H1 (cell line): ENCODE measurements around the gene PAK5. TPM values are rescaled to one million over a fixed set of nuclear protein-coding genes. Genes with fewer than 3 reads are reported as not detected.

Experiments
- CTCF ChIA-PET: fragments of 300-600 bp; sonication (Branson Sonifier 250); formaldehyde crosslinking; loops from one replicate; lab custom pipeline; 2021; ENCODE audit not compliant: partially characterized antibody; lab: Charles Lee
- POLR2A ChIA-PET: fragments of 300-600 bp; sonication (Branson Sonifier 250); formaldehyde crosslinking; loops from one replicate; lab custom pipeline; 2021; ENCODE audit warnings: inconsistent platforms; ENCODE audit not compliant: partially characterized antibody; lab: Charles Lee
- DNase-seq, 2 experiments: peaks; one replicate each; pipeline versions ENCODE4 v3.0.0 to v3.0.0-alpha.2; 2010 to 2022; ENCODE audit warnings: low spot score in 2 of 2, low read depth in 1 of 2, mixed read lengths in 1 of 2
- FAIRE-seq: peaks from 2 replicates; lab custom pipeline; 2011; peaks lifted over from hg19 to GRCh38; lab: Jason Lieb, UNC
- H2AFZ ChIP-seq: 2 replicates; pipeline ENCODE4 v1.8.1; 2012; ENCODE audit warnings: low read length, inconsistent platforms
- H2AK5ac ChIP-seq: 2 replicates; pipeline ENCODE4 v1.6.1; 2013; ENCODE audit warnings: low read depth, low read length
- H2BK120ac ChIP-seq: replicated peaks from 2 replicates; pipeline ENCODE3; 2013; ENCODE audit warnings: low read depth, low read length, inconsistent platforms
- H2BK12ac ChIP-seq: 2 replicates; pipeline ENCODE4 v1.6.1; 2013; ENCODE audit warnings: low read depth, low read length
- H2BK15ac ChIP-seq: 2 replicates; pipeline ENCODE4 v1.6.1; 2013; ENCODE audit warnings: low read length
- H2BK20ac ChIP-seq: 2 replicates; pipeline ENCODE4 v1.6.1; 2013; ENCODE audit warnings: low read length
- H2BK5ac ChIP-seq: 2 replicates; pipeline ENCODE4 v1.6.1; 2013; ENCODE audit warnings: low read depth, low read length
- H3K14ac ChIP-seq: 2 replicates; pipeline ENCODE4 v1.6.1; 2013; ENCODE audit warnings: inconsistent platforms; ENCODE audit not compliant: insufficient read length
- H3K18ac ChIP-seq: 2 replicates; pipeline ENCODE4 v1.6.1; 2013; ENCODE audit warnings: low read length; ENCODE audit errors: extremely low read depth
- H3K23ac ChIP-seq: 2 replicates; pipeline ENCODE4 v1.6.1; 2013; ENCODE audit warnings: inconsistent platforms; ENCODE audit not compliant: insufficient read length
- H3K23me2 ChIP-seq: 2 replicates; pipeline ENCODE4 v1.6.1; 2013; ENCODE audit warnings: low read depth, low read length
- H3K27ac ChIP-seq: 2 replicates; pipeline ENCODE4 v1.6.1; 2011; ENCODE audit warnings: low read depth, low read length, inconsistent platforms
- H3K27me3 ChIP-seq, 4 experiments: replicated peaks in 1 of 4; 1 replicate in 1 of 4; 2 replicates in 3 of 4; pipeline versions ENCODE4 v1.6.1 to v1.8.1; 2011 to 2013; ENCODE audit warnings: low read length in 3 of 4, mild to moderate bottlenecking in 3 of 4, inconsistent platforms in 2 of 4, mixed read lengths in 2 of 4, moderate library complexity in 1 of 4; ENCODE audit not compliant: control insufficient read depth in 3 of 4, insufficient read depth in 3 of 4; ENCODE audit errors: extremely low read depth in 1 of 4
- H3K36me3 ChIP-seq, 4 experiments: 2 replicates each; pipeline versions ENCODE4 v1.6.1 to v1.8.1; 2011 to 2013; ENCODE audit warnings: mild to moderate bottlenecking in 4 of 4, low read length in 3 of 4, moderate library complexity in 2 of 4, control low read depth in 1 of 4, inconsistent platforms in 1 of 4; ENCODE audit not compliant: insufficient read depth in 4 of 4, control insufficient read depth in 2 of 4
- H3K4ac ChIP-seq: replicated peaks from 2 replicates; pipeline ENCODE3; 2013; ENCODE audit warnings: low read length, low read depth, mixed read lengths, inconsistent platforms; ENCODE audit not compliant: insufficient read length
- H3K4me1 ChIP-seq, 4 experiments: replicated peaks in 1 of 4; 1 replicate in 1 of 4; 2 replicates in 3 of 4; pipeline versions ENCODE4 v1.6.1 to v1.8.1; 2011 to 2013; ENCODE audit warnings: low read length in 3 of 4, inconsistent platforms in 2 of 4, mixed read lengths in 1 of 4; ENCODE audit not compliant: insufficient read depth in 4 of 4, control insufficient read depth in 3 of 4
- H3K4me2 ChIP-seq, 2 experiments: 2 replicates each; pipeline versions ENCODE4 v1.6.1 to v1.8.1; 2011 to 2013; ENCODE audit warnings: low read depth in 2 of 2, low read length in 2 of 2, control low read depth in 1 of 2, inconsistent platforms in 1 of 2, mild to moderate bottlenecking in 1 of 2; ENCODE audit not compliant: insufficient read depth in 1 of 2
- H3K4me3 ChIP-seq, 4 experiments: fragments of 200-600, 300-600 bp in 1 of 4; sonication (generic), shearing (Covaris generic), sonication (Bioruptor Twin) in 1 of 4; 2 replicates each; pipeline versions ENCODE4 v1.5.1 to v1.8.1; 2011 to 2016; ENCODE audit warnings: low read length in 4 of 4, low read depth in 3 of 4, control low read depth in 2 of 4, inconsistent platforms in 2 of 4, mild to moderate bottlenecking in 2 of 4, mixed read lengths in 1 of 4, moderate library complexity in 1 of 4; ENCODE audit not compliant: insufficient read depth in 2 of 4; ENCODE audit errors: extremely low read depth in 1 of 4
- H3K56ac ChIP-seq: replicated peaks from 2 replicates; pipeline ENCODE3; 2013; ENCODE audit warnings: low read depth, mild to moderate bottlenecking, mixed read lengths, low read length, inconsistent platforms; ENCODE audit not compliant: insufficient read length
- H3K79me1 ChIP-seq: 2 replicates; pipeline ENCODE4 v1.6.1; 2013; ENCODE audit warnings: low read depth, low read length, control low read depth
- H3K79me2 ChIP-seq, 2 experiments: 2 replicates each; pipeline versions ENCODE4 v1.6.1 to v1.8.1; 2012 to 2013; ENCODE audit warnings: low read length in 2 of 2, mild to moderate bottlenecking in 2 of 2, inconsistent platforms in 1 of 2; ENCODE audit not compliant: insufficient read depth in 2 of 2, control insufficient read depth in 1 of 2
- H3K9ac ChIP-seq, 4 experiments: replicated peaks in 1 of 4; 1 replicate in 1 of 4; 2 replicates in 3 of 4; pipeline versions ENCODE4 v1.6.1 to v1.8.1; 2011 to 2013; ENCODE audit warnings: low read depth in 3 of 4, low read length in 3 of 4, control low read depth in 2 of 4, mild to moderate bottlenecking in 2 of 4, moderate library complexity in 2 of 4, inconsistent platforms in 1 of 4; ENCODE audit errors: extremely low read depth in 1 of 4
- H3K9me3 ChIP-seq, 2 experiments: 2 replicates each; pipeline versions ENCODE4 v1.6.1 to v1.8.1; 2012 to 2013; ENCODE audit warnings: mild to moderate bottlenecking in 2 of 2, moderate library complexity in 2 of 2, control low read depth in 1 of 2, inconsistent platforms in 1 of 2, low read depth in 1 of 2, low read length in 1 of 2, mixed read lengths in 1 of 2; ENCODE audit not compliant: insufficient read depth in 2 of 2
- H4K20me1 ChIP-seq, 2 experiments: replicated peaks in 1 of 2; 2 replicates each; pipeline versions ENCODE3 to v1.8.1; 2011 to 2013; ENCODE audit warnings: inconsistent platforms in 2 of 2, low read length in 2 of 2, mild to moderate bottlenecking in 1 of 2; ENCODE audit not compliant: insufficient read depth in 2 of 2, control insufficient read depth in 1 of 2
- H4K5ac ChIP-seq: 2 replicates; pipeline ENCODE4 v1.6.1; 2013; ENCODE audit warnings: low read length, low read depth, mixed read lengths, inconsistent platforms; ENCODE audit not compliant: insufficient read length
- H4K8ac ChIP-seq: 2 replicates; pipeline ENCODE4 v1.8.0; 2013; ENCODE audit warnings: mild to moderate bottlenecking, moderate library complexity, low read length, inconsistent platforms; ENCODE audit not compliant: insufficient read depth; ENCODE audit errors: extremely low read depth
- H4K91ac ChIP-seq: replicated peaks from 2 replicates; pipeline ENCODE3; 2013; ENCODE audit warnings: low read length, mixed read lengths, inconsistent platforms; ENCODE audit not compliant: insufficient read length
- CBX8 ChIP-seq: fragments of 300-800, 300-1000 bp; sonication (generic); IDR thresholded peaks from 2 replicates; pipeline ENCODE4 v1.7.1; 2016; ENCODE audit warnings: low read depth, low read length, borderline replicate concordance
- CTCF ChIP-seq, 3 experiments: IDR thresholded peaks; 1 replicate in 2 of 3; 2 replicates in 1 of 3; pipeline versions ENCODE4 v1.5.1 to v1.6.1; 2011; ENCODE audit warnings: low read length in 3 of 3, mild to moderate bottlenecking in 3 of 3, inconsistent platforms in 2 of 3, low read depth in 1 of 3, moderate library complexity in 1 of 3; ENCODE audit not compliant: insufficient read depth in 1 of 3; ENCODE audit errors: control extremely low read depth in 1 of 3
- FOSL1 ChIP-seq: IDR thresholded peaks from 2 replicates; pipeline ENCODE4 v1.6.1; 2011; ENCODE audit warnings: mild to moderate bottlenecking, low read depth, low read length, moderate library complexity; ENCODE audit not compliant: insufficient read depth
- HDAC6 ChIP-seq: IDR thresholded peaks from one replicate; pipeline ENCODE4 v1.7.1; 2012; ENCODE audit warnings: low read depth, mild to moderate bottlenecking, inconsistent platforms, low read length, moderate library complexity
- NRF1 ChIP-seq: IDR thresholded peaks from 2 replicates; pipeline ENCODE4 v1.6.1; 2011; ENCODE audit warnings: mild to moderate bottlenecking, low read depth, low read length, improper control_type of control experiment
- RAD21 ChIP-seq, 2 experiments: IDR thresholded peaks in 1 of 2; conservative IDR thresholded peaks in 1 of 2; 2 replicates each; pipeline ENCODE4 v1.6.1; 2011; ENCODE audit warnings: low read depth in 2 of 2, low read length in 2 of 2, improper control_type of control experiment in 1 of 2, inconsistent platforms in 1 of 2, mild to moderate bottlenecking in 1 of 2, moderate library complexity in 1 of 2
- RXRA ChIP-seq: IDR thresholded peaks from 2 replicates; pipeline ENCODE4 v1.6.1; 2011; ENCODE audit warnings: low read depth, mild to moderate bottlenecking, low read length, moderate library complexity; ENCODE audit not compliant: insufficient read depth
- SIRT6 ChIP-seq: IDR thresholded peaks from one replicate; pipeline ENCODE4 v1.7.1; 2012; ENCODE audit warnings: low read length, inconsistent platforms
- TAF7 ChIP-seq: optimal IDR thresholded peaks from 2 replicates; pipeline ENCODE3; 2011; ENCODE audit warnings: low read depth, mild to moderate bottlenecking, inconsistent platforms, low read length, moderate library complexity, borderline replicate concordance
- WGBS, 2 experiments: shearing (Covaris generic) in 1 of 2; methylation state at CpG; one replicate each; pipeline versions ENCODE4 v1.1.6 to v1.1.7; 2013 to 2015; ENCODE audit warnings: low lambda C conversion rate in 2 of 2, mixed read lengths in 2 of 2, inconsistent platforms in 1 of 2, low coverage in 1 of 2, missing lambda C conversion rate in 1 of 2; ENCODE audit not compliant: insufficient replicate concordance in 2 of 2, insufficient coverage in 1 of 2, insufficient read length in 1 of 2; ENCODE audit errors: extremely low coverage in 1 of 2, missing lambda C conversion rate in 1 of 2; 5-methylcytosine and 5-hydroxymethylcytosine counted together
- polyA plus RNA-seq, 7 experiments: library from polyadenylated mRNA; depleted of rRNA in 3 of 7; stranded (reverse) in 5 of 7; unstranded in 2 of 7; fragments of >200 nt in 5 of 7; fragments of 200-250 nt in 2 of 7; gene quantifications; 1 replicate in 5 of 7; 2 replicates in 1 of 7; 4 replicates in 1 of 7; pipeline versions ENCODE4 v1.2.1 to v1.2.3, GENCODE V29; 2011 to 2013; ENCODE audit warnings: missing spikeins in 2 of 7, mixed read lengths in 2 of 7
- total RNA-seq: library from RNA; stranded (reverse); fragmentation: NEBNext Ultra II Directional; extraction: Animal tissue kit (Norgen Biotek cat#: 25700); gene quantifications from 2 replicates; pipeline ENCODE4 v1.2.1, GENCODE V29; 2021

PAK5 gene
- total and polyA plus RNA-seq, 2 of the 8 experiments (the other 6 are each of a cell fraction or from before 2014, with no cell fraction given): 0.54 to 0.80 TPM

- no peak overlapping the region for H2BK15ac ChIP-seq
- H3K27me3 ChIP-seq: no peaks in the 10 kb centered on the region
- H3K4me1 ChIP-seq: peaks cover 0 to 2% (median 0%) of the 10 kb centered on the region in 4 experiments; a peak in 1 of 7 replicates
- no peak overlapping the region for H3K9ac ChIP-seq
- FAIRE-seq: no peak
- no peak overlapping the region for H2BK120ac ChIP-seq
- CTCF ChIA-PET: interaction anchor here (0.6 to 8.4 kb wide), 20 partner anchors 10 to 1426 kb away, joined by 3 to 104 read pairs (median 4); no protein-coding TSS in a partner anchor
- no peak overlapping the region for H2AFZ ChIP-seq
- no peak for DNase-seq
- no peaks in the 10 kb centered on the region for H3K9me3 ChIP-seq
- no peak overlapping the region for H3K23ac ChIP-seq
- no peak overlapping the region for H3K14ac ChIP-seq
- H4K20me1 ChIP-seq: no peaks in the 10 kb centered on the region
- no peak overlapping the region for H2BK5ac ChIP-seq
- H3K27ac ChIP-seq: no peak overlapping the region
- H2AK5ac ChIP-seq: no peak overlapping the region
- no peak overlapping the region for H4K5ac ChIP-seq
- POLR2A ChIA-PET: no interaction called here
- no peak overlapping the region for H4K91ac ChIP-seq
- H3K4ac ChIP-seq: no peak overlapping the region
- H2BK12ac ChIP-seq: no peak overlapping the region
- H3K23me2 ChIP-seq: no peaks in the 10 kb centered on the region; the same call in 1 of the 2 replicates
- H3K4me3 ChIP-seq: no peak overlapping the region
- TF ChIP-seq HDAC6: no peak
- TF ChIP-seq NRF1: no peak
- no peak for TF ChIP-seq FOSL1
- TF ChIP-seq RAD21 (IDR thresholded peaks at IDR 0.05 in 1 of 2, conservative IDR thresholded peaks at IDR 0.05 in 1 of 2; ENCODE audit: low read depth in 2 of 2, low read length in 2 of 2): peak; percentile 39 to 42
- peak in 2 of 3 experiments; percentile 10 to 22; a peak in 2 of 4 replicates for TF ChIP-seq CTCF (IDR thresholded peaks at IDR 0.05; ENCODE audit: control extremely low read depth in 1 of 3, insufficient read depth in 1 of 3, low read depth in 1 of 3, low read length in 3 of 3)
- TF ChIP-seq TAF7: no peak
- no peak for TF ChIP-seq RXRA
- no peak for TF ChIP-seq CBX8
- TF ChIP-seq SIRT6: no peak
- TF ChIP-seq, all 59 proteins: peak for 2
- H3K79me1 ChIP-seq: no peaks in the 10 kb centered on the region
- H4K8ac ChIP-seq: no peak overlapping the region
- 70% methylated on average over 2 of the region's 2 CpGs; no CpG with 5 or more reads in 1 of the 2 experiments for WGBS, 2 experiments
- no peak overlapping the region for H3K18ac ChIP-seq
- no peak overlapping the region for H3K4me2 ChIP-seq
- H3K56ac ChIP-seq: no peak overlapping the region
- no peak overlapping the region for H2BK20ac ChIP-seq
- H3K79me2 ChIP-seq: no peaks in the 10 kb centered on the region
- H3K36me3 ChIP-seq: no peaks in the 10 kb centered on the region
Observed at GRCh38 chr20:9884666-9885065, 45.8 kb upstream of the PAK5 start.
